GM21529 (cell line): Measurements from ENCODE around the gene PRCC.

ENCODE experiments used
- ATAC-seq: cut with Tn5 transposase; IDR thresholded peaks from one replicate; pipeline ENCODE4 v1.9.1; 2021; ENCODE audit not compliant: unreplicated experiment

Gene PRCC

GRCh38 chr1:156840898-156841279 is 73.6 kb downstream of the PRCC start:
- ATAC-seq, result no peak

DNA sequence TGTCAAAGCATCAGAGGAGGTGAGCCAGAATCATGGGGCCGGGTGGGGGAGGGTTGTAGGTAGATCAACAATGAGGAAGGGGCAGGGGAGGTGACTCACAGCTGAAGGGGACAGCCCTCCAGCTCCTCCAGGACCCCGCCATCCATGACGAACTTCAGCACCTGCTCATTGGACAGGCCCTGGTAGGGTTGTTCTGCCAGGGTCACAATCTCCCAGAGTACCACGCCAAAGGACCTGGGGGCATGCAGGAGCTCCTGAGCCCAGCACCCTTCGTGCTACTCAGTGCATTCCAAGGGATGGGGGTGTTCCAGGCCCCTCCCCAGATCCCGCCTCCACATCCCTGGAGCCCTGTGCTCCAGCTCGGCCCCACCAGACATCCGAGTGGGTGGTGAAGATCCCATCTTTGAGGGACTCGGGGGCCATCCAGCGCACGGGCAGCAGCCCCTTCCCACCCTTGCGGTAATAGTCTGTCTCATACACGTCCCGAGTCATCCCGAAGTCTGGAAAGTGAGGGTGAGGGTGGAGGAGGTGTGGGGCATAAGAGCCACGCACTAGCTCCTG is 74.0 kb downstream of the PRCC start:
- ATAC-seq, result no peak

GRCh38 chr1:156842618-156843300 is 75.4 kb downstream of the PRCC start:
- no peak for ATAC-seq

- ATAC-seq, result no peak
These were observed 76.8 kb downstream of the PRCC start for GRCh38 chr1:156844102-156844501.

- ATAC-seq, result no peak
These were observed 77.3 kb downstream of the PRCC start for GRCh38 chr1:156844638-156845037.

DNA sequence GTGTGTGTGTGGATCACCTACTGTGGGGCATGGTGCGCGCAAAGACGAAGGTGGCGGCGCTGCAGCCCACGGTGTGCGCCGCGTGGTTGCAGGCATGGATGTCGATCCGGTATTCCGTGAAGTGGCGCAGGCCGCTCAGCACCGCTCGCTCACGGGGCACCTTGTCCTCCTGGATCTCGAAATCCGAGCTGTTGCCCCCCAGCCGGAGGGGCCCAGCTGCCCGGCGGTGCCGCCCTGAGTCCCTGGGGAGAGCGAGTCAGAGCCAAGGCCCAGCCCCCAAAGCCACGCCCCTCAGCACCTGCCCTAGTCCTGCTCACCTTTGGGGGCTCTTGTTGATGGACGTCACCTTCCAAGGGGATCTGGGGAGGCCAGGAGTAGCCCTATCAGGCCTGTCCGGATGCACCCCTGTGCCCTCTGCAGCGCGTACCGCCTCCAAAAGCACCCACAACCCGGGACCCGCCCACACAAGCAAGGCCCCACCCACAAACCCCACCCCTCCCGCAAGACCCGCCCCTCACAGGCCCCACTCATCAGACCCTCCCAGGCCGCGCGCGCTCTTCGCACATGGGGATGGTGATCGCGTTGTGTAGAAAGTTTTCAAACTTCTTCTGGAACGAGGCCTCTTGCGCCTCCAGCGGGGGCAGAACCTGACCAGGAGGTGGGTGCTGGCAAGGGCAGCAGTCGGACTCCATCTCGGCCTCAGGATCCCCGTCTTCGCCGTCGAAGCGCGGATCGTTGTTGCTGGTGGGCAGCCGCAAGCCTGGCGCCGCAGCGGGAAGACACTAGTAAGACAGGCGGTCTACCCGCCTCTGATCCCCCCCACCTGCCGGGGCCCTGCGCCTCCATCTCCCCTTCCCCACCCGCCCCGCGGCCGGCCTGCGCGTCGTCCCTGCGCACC is 78.0 kb downstream of the PRCC start:
- ATAC-seq, result no peak

GRCh38 chr1:156845953-156846545 is 78.7 kb downstream of the PRCC start:
- ATAC-seq, result no peak

- no peak for ATAC-seq
These were observed 79.3 kb downstream of the PRCC start for GRCh38 chr1:156846643-156847042.

- no peak for ATAC-seq
These were observed 80.5 kb downstream of the PRCC start for GRCh38 chr1:156847591-156848460.

- no peak for ATAC-seq
These were observed 81.3 kb downstream of the PRCC start for GRCh38 chr1:156848461-156849150.

DNA sequence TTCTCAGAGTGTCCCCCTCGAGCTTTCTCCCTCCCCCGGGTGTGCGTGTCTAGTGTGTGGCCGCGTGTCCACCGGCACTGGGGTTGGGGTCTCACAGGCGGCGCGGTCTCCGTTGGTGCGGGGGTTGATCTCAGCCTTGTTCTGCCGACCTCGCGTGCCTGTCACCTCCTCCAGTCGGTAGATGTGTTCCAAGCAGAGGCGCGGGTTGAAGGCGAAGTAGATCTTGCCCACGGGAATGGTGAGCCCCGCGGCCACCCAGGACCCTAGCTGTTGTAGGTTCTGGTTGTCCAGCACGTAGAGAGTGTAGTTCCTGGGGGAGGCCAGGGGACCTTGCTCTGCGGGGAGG is 81.8 kb downstream of the PRCC start:
- ATAC-seq, result no peak
